Measurements from ENCODE around the gene GRAMD4. TPM values are rescaled to one million over a fixed set of nuclear protein-coding genes. Genes with fewer than 3 reads are reported as not detected.

Gene GRAMD4
- polyA plus RNA-seq, 1 of the 3 experiments (the other 2 are of a cell fraction): 15.5 TPM

- no peaks in the 10 kb centered on the region for H4K20me1 ChIP-seq (ENCODE audit: insufficient read depth)
- no peak overlapping the region for H3K4me2 ChIP-seq
- no peak for DNase-seq
- no peak overlapping the region for H3K27ac ChIP-seq (ENCODE audit: low read depth in 2 of 2, low read length in 1 of 2)
- H3K4me1 ChIP-seq (ENCODE audit: control insufficient read depth in 1 of 2, insufficient read depth in 2 of 2, low read depth in 1 of 2, low read length in 1 of 2): peaks cover 0 to 61% of the 10 kb centered on the region in 2 experiments; a peak in 1 of 4 replicates
- no peaks in the 10 kb centered on the region for H3K36me3 ChIP-seq (replicated peaks in 1 of 2; ENCODE audit: control insufficient read depth in 1 of 2, insufficient read depth in 2 of 2, low read length in 1 of 2)
- ChIA-PET POLR2A (no interaction called here), CTCF (interaction anchor here (0.7 to 2.6 kb wide), 3 partner anchors 29 to 222 kb away, joined by 3 to 8 read pairs (median 4); no protein-coding TSS in a partner anchor)
- H3K9me2 ChIP-seq: no peaks in the 10 kb centered on the region
- H3F3A ChIP-seq (replicated peaks; ENCODE audit: insufficient read depth): no peaks in the 10 kb centered on the region
- TF ChIP-seq FOXJ3 (CRISPR knock-in tag; IDR thresholded peaks at IDR 0.05) (no peak), ELF1 (IDR thresholded peaks at IDR 0.05) (no peak), POLR2AphosphoS5 (IDR thresholded peaks at IDR 0.05; ENCODE audit: low read depth, low read length) (no peak), CTCF (IDR thresholded peaks at IDR 0.05) (no peak), EP300 (IDR thresholded peaks at IDR 0.05; ENCODE audit: borderline replicate concordance in 1 of 2, low read depth in 1 of 2, low read length in 1 of 2) (no peak), RCOR1 (IDR thresholded peaks at IDR 0.05; ENCODE audit: low read length) (no peak), SIN3A (IDR thresholded peaks at IDR 0.05; ENCODE audit: borderline replicate concordance, low read depth, low read length) (no peak), TAF1 (IDR thresholded peaks at IDR 0.05; ENCODE audit: borderline replicate concordance, low read depth, low read length) (no peak), YY1 (IDR thresholded peaks at IDR 0.05; ENCODE audit: low read depth) (no peak), SMC3 (IDR thresholded peaks at IDR 0.05; ENCODE audit: low read depth, low read length) (no peak), TEAD4 (IDR thresholded peaks at IDR 0.05; ENCODE audit: borderline replicate concordance, insufficient read depth) (no peak), NRF1 (IDR thresholded peaks at IDR 0.05; ENCODE audit: low read depth, low read length) (no peak), EZH2phosphoT487 (IDR thresholded peaks at IDR 0.05; ENCODE audit: borderline replicate concordance, low read depth) (no peak), NFIC (IDR thresholded peaks at IDR 0.05; ENCODE audit: borderline replicate concordance) (no peak), MEF2A (IDR thresholded peaks at IDR 0.05; ENCODE audit: borderline replicate concordance, low read depth) (no peak), RXRA (IDR thresholded peaks at IDR 0.05; ENCODE audit: borderline replicate concordance, low read depth) (no peak)
- TF ChIP-seq, protein P1, sequence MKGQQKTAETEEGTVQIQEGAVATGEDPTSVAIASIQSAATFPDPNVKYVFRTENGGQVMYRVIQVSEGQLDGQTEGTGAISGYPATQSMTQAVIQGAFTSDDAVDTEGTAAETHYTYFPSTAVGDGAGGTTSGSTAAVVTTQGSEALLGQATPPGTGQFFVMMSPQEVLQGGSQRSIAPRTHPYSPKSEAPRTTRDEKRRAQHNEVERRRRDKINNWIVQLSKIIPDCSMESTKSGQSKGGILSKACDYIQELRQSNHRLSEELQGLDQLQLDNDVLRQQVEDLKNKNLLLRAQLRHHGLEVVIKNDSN (IDR thresholded peaks at IDR 0.05; ENCODE audit: borderline replicate concordance, low read depth): no peak
- TF ChIP-seq, protein P2, sequence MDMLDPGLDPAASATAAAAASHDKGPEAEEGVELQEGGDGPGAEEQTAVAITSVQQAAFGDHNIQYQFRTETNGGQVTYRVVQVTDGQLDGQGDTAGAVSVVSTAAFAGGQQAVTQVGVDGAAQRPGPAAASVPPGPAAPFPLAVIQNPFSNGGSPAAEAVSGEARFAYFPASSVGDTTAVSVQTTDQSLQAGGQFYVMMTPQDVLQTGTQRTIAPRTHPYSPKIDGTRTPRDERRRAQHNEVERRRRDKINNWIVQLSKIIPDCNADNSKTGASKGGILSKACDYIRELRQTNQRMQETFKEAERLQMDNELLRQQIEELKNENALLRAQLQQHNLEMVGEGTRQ (IDR thresholded peaks at IDR 0.05; ENCODE audit: borderline replicate concordance, low read depth, low read length): no peak
- TF ChIP-seq, protein P3, sequence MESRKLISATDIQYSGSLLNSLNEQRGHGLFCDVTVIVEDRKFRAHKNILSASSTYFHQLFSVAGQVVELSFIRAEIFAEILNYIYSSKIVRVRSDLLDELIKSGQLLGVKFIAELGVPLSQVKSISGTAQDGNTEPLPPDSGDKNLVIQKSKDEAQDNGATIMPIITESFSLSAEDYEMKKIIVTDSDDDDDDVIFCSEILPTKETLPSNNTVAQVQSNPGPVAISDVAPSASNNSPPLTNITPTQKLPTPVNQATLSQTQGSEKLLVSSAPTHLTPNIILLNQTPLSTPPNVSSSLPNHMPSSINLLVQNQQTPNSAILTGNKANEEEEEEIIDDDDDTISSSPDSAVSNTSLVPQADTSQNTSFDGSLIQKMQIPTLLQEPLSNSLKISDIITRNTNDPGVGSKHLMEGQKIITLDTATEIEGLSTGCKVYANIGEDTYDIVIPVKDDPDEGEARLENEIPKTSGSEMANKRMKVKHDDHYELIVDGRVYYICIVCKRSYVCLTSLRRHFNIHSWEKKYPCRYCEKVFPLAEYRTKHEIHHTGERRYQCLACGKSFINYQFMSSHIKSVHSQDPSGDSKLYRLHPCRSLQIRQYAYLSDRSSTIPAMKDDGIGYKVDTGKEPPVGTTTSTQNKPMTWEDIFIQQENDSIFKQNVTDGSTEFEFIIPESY (IDR thresholded peaks at IDR 0.05; ENCODE audit: borderline replicate concordance, low read depth): no peak
- no peak overlapping the region for H3K9ac ChIP-seq
- H3K9me3 ChIP-seq: no peaks in the 10 kb centered on the region
- no peak overlapping the region for H3K4me3 ChIP-seq (ENCODE audit: low read depth in 2 of 2, low read length in 1 of 2)
- no peak overlapping the region for H2AFZ ChIP-seq (ENCODE audit: low read depth)
- no peaks in the 10 kb centered on the region for H3K79me2 ChIP-seq (ENCODE audit: insufficient read depth)
- no peaks in the 10 kb centered on the region for H3K27me3 ChIP-seq (ENCODE audit: insufficient read depth)
- WGBS (ENCODE audit: low lambda C conversion rate): 80% methylated on average over 4 of the region's 8 CpGs
Measured at GRCh38 chr22:46591930-46592329, 28.3 kb upstream of the GRAMD4 start.

Measured in SK-N-SH (cell line).